ENCODE measurements around the gene TDRD3.

Gene TDRD3

DNA sequence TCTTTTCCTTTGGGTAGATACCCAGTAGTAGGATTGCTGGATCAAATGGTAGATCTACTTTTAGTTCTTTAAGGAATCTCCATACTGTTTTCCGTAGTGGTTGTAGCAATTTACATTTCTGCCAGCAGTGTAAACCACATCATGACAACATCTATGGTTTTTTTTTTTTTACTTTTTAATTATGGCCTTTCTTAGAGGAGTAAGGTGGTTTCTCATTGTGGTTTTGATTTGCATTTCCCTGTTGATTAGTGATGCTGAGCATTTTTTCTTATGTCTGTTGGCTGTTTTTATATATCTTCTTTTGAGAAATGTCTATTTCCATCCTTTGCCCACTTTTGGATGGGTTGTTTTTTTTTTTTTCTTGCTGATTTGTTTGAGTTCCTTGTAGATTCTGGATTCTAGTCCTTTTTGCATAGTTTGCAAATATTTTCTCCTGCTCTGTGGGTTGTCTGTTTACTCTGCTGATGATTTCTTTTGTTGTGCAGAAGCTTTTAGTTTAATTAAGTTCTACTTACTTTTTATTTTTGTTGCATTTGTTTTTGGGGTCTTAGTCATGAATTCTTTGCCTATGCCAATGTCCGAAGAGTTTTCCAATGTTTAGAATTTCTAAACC, 38.8 kb downstream of the TDRD3 start:
- Histone ChIP-seq H3K27ac (ENCODE audit: low read depth, low read length, poor library complexity, severe bottlenecking) (no peak overlapping the region), H3K27me3 (ENCODE audit: insufficient read depth, low read length) (no peaks in the 10 kb centered on the region), H3K4me2 (ENCODE audit: low read length) (no peak overlapping the region), H4K20me1 (ENCODE audit: insufficient read depth, low read length) (no peaks in the 10 kb centered on the region), H2AFZ (ENCODE audit: low read length) (no peak overlapping the region), H3F3A (ENCODE audit: insufficient read depth, low read length) (no peaks in the 10 kb centered on the region), H3K9me3 (ENCODE audit: low read length) (no peaks in the 10 kb centered on the region; the same call in 1 of the 2 replicates), H3K9ac (ENCODE audit: low read length) (no peak overlapping the region), H3K79me2 (ENCODE audit: insufficient read depth, low read length) (no peaks in the 10 kb centered on the region), H3K4me3 (ENCODE audit: low read depth, low read length, poor library complexity, severe bottlenecking) (no peak overlapping the region), H3K9me2 (ENCODE audit: low read depth, low read length) (no peaks in the 10 kb centered on the region), H3K36me3 (ENCODE audit: insufficient read depth, low read length) (no peaks in the 10 kb centered on the region), H3K4me1 (ENCODE audit: insufficient read depth, low read length, severe bottlenecking) (no peaks in the 10 kb centered on the region)
- TF ChIP-seq CTCF (IDR thresholded peaks at IDR 0.05; ENCODE audit: low read length) (no peak), EZH2 (IDR thresholded peaks at IDR 0.05; ENCODE audit: borderline replicate concordance, low read length) (no peak)

DNA sequence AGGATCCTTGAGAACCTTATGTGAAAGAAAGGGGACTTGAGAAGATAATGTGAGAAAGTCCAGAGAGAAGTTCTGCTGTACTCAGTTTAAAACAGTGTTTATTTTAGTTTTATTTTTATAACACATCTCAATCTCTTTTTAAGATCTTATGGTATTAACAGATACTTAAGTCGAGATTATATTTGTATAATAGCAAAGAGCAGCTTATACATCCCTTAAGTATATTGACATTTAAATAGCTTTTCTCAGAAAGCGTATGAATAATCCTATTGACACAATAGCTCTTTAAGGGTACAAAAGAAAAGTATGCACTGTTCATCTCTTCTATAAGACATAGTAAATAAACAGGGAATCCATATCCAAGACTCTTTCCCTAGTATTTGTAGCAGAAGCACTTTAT, 42.2 kb downstream of the TDRD3 start:
- H3K4me3 ChIP-seq (ENCODE audit: low read depth, low read length, poor library complexity, severe bottlenecking): no peak overlapping the region
- H3K9me3 ChIP-seq (ENCODE audit: low read length): no peaks in the 10 kb centered on the region; the same call in 1 of the 2 replicates
- no peak overlapping the region for H2AFZ ChIP-seq (ENCODE audit: low read length)
- H4K20me1 ChIP-seq (ENCODE audit: insufficient read depth, low read length): no peaks in the 10 kb centered on the region
- no peaks in the 10 kb centered on the region for H3K9me2 ChIP-seq (ENCODE audit: low read depth, low read length)
- H3K27ac ChIP-seq (ENCODE audit: low read depth, low read length, poor library complexity, severe bottlenecking): no peak overlapping the region
- H3F3A ChIP-seq (ENCODE audit: insufficient read depth, low read length): no peaks in the 10 kb centered on the region
- H3K27me3 ChIP-seq (ENCODE audit: insufficient read depth, low read length): no peaks in the 10 kb centered on the region
- no peak overlapping the region for H3K9ac ChIP-seq (ENCODE audit: low read length)
- H3K36me3 ChIP-seq (ENCODE audit: insufficient read depth, low read length): no peaks in the 10 kb centered on the region
- no peaks in the 10 kb centered on the region for H3K4me1 ChIP-seq (ENCODE audit: insufficient read depth, low read length, severe bottlenecking)
- H3K4me2 ChIP-seq (ENCODE audit: low read length): no peak overlapping the region
- no peaks in the 10 kb centered on the region for H3K79me2 ChIP-seq (ENCODE audit: insufficient read depth, low read length)
- TF ChIP-seq CTCF (IDR thresholded peaks at IDR 0.05; ENCODE audit: low read length) (no peak), EZH2 (IDR thresholded peaks at IDR 0.05; ENCODE audit: borderline replicate concordance, low read length) (no peak)

- no peak overlapping the region for H3K9ac ChIP-seq (ENCODE audit: low read length)
- TF ChIP-seq CTCF (IDR thresholded peaks at IDR 0.05; ENCODE audit: low read length): no peak
- no peak for TF ChIP-seq EZH2 (IDR thresholded peaks at IDR 0.05; ENCODE audit: borderline replicate concordance, low read length)
- H3K27me3 ChIP-seq (ENCODE audit: insufficient read depth, low read length): no peaks in the 10 kb centered on the region
- no peaks in the 10 kb centered on the region for H3K79me2 ChIP-seq (ENCODE audit: insufficient read depth, low read length)
- no peak overlapping the region for H3K4me3 ChIP-seq (ENCODE audit: low read depth, low read length, poor library complexity, severe bottlenecking)
- no peaks in the 10 kb centered on the region for H3F3A ChIP-seq (ENCODE audit: insufficient read depth, low read length)
- no peaks in the 10 kb centered on the region for H4K20me1 ChIP-seq (ENCODE audit: insufficient read depth, low read length)
- H2AFZ ChIP-seq (ENCODE audit: low read length): no peak overlapping the region
- H3K9me3 ChIP-seq (ENCODE audit: low read length): no peaks in the 10 kb centered on the region
- H3K4me2 ChIP-seq (ENCODE audit: low read length): no peak overlapping the region
- H3K9me2 ChIP-seq (ENCODE audit: low read depth, low read length): no peaks in the 10 kb centered on the region
- no peak overlapping the region for H3K27ac ChIP-seq (ENCODE audit: low read depth, low read length, poor library complexity, severe bottlenecking)
- H3K36me3 ChIP-seq (ENCODE audit: insufficient read depth, low read length): no peaks in the 10 kb centered on the region
- H3K4me1 ChIP-seq (ENCODE audit: insufficient read depth, low read length, severe bottlenecking): no peaks in the 10 kb centered on the region
These were observed 44.7 kb downstream of the TDRD3 start for GRCh38 chr13:60441761-60442160.

Data from OCI-LY1 (cell line).